ENCODE results near the gene PGM5. TPM values are rescaled to one million over a fixed set of nuclear protein-coding genes. Genes with fewer than 3 reads are reported as not detected.

PGM5 gene
- total and polyA plus RNA-seq, 2 experiments from 2014 or later, result not detected

DNA sequence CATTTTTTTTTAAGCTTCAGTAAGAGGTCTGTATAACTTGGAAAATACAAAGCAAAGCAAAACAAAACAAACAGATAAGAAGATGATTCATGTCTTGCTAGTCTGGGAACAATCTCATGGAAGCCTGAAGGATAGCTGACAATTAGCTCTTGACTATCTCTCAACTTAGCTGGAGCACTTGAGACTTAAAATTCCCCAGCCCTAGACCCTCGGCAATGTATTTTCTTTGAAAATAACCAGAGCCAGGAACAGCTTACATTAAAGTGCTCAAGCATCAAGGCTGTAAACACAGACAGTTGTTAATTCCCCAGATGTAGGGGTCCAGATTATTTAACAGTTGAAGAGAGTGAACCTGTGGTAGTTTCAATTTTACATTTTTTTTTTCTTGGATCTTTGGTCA is 101.4 kb downstream of the PGM5 start:
- Histone ChIP-seq H3K4me2 (no peak overlapping the region), H2AFZ (no peak overlapping the region), H3F3A (replicated peaks; ENCODE audit: low read depth) (no peaks in the 10 kb centered on the region), H3K36me3 (ENCODE audit: insufficient read depth) (no peaks in the 10 kb centered on the region), H3K9me2 (ENCODE audit: insufficient read depth) (no peaks in the 10 kb centered on the region), H4K20me1 (replicated peaks; ENCODE audit: insufficient read depth) (0 out of 2 replicates have a peak, but pooled peaks cover 5% of the 10 kb centered on the region), H3K27me3 (ENCODE audit: insufficient read depth) (peaks cover 6% of the 10 kb centered on the region; the same call in 1 of the 2 replicates), H3K4me1 (ENCODE audit: insufficient read depth) (peaks cover 5% of the 10 kb centered on the region; the same call in 1 of the 2 replicates), H3K4me3 (no peak overlapping the region), H3K27ac (ENCODE audit: low read depth) (no peak overlapping the region), H3K79me2 (replicated peaks; ENCODE audit: insufficient read depth) (no peaks in the 10 kb centered on the region)
- ATAC-seq (no peak), DNase-seq (ENCODE audit: low spot score) (no peak)
- Mint-ChIP-seq H3K4me1 (peaks cover 16% of the 10 kb centered on the region; the same call in 2 of the 3 replicates), H3K4me3 (no peak overlapping the region), H3K27ac (no peak overlapping the region), H3K9me3 (no peaks in the 10 kb centered on the region), H3K27me3 (ENCODE audit: insufficient read depth, low read depth, poor library complexity) (peaks cover 3% of the 10 kb centered on the region), H3K36me3 (ENCODE audit: low read depth) (no peaks in the 10 kb centered on the region)
- TF ChIP-seq, protein P1, sequence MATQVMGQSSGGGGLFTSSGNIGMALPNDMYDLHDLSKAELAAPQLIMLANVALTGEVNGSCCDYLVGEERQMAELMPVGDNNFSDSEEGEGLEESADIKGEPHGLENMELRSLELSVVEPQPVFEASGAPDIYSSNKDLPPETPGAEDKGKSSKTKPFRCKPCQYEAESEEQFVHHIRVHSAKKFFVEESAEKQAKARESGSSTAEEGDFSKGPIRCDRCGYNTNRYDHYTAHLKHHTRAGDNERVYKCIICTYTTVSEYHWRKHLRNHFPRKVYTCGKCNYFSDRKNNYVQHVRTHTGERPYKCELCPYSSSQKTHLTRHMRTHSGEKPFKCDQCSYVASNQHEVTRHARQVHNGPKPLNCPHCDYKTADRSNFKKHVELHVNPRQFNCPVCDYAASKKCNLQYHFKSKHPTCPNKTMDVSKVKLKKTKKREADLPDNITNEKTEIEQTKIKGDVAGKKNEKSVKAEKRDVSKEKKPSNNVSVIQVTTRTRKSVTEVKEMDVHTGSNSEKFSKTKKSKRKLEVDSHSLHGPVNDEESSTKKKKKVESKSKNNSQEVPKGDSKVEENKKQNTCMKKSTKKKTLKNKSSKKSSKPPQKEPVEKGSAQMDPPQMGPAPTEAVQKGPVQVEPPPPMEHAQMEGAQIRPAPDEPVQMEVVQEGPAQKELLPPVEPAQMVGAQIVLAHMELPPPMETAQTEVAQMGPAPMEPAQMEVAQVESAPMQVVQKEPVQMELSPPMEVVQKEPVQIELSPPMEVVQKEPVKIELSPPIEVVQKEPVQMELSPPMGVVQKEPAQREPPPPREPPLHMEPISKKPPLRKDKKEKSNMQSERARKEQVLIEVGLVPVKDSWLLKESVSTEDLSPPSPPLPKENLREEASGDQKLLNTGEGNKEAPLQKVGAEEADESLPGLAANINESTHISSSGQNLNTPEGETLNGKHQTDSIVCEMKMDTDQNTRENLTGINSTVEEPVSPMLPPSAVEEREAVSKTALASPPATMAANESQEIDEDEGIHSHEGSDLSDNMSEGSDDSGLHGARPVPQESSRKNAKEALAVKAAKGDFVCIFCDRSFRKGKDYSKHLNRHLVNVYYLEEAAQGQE (IDR thresholded peaks at IDR 0.05; ENCODE audit: unreplicated experiment), result no peak
- TF ChIP-seq NANOG (IDR thresholded peaks at IDR 0.05; ENCODE audit: borderline replicate concordance), result no peak
- no peak for TF ChIP-seq EZH2phosphoT487 (IDR thresholded peaks at IDR 0.05; ENCODE audit: unreplicated experiment)
- TF ChIP-seq, protein P2, sequence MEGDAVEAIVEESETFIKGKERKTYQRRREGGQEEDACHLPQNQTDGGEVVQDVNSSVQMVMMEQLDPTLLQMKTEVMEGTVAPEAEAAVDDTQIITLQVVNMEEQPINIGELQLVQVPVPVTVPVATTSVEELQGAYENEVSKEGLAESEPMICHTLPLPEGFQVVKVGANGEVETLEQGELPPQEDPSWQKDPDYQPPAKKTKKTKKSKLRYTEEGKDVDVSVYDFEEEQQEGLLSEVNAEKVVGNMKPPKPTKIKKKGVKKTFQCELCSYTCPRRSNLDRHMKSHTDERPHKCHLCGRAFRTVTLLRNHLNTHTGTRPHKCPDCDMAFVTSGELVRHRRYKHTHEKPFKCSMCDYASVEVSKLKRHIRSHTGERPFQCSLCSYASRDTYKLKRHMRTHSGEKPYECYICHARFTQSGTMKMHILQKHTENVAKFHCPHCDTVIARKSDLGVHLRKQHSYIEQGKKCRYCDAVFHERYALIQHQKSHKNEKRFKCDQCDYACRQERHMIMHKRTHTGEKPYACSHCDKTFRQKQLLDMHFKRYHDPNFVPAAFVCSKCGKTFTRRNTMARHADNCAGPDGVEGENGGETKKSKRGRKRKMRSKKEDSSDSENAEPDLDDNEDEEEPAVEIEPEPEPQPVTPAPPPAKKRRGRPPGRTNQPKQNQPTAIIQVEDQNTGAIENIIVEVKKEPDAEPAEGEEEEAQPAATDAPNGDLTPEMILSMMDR (conservative IDR thresholded peaks at IDR 0.05; ENCODE audit: low read depth in 2 of 2), result no peak
- no peak for TF ChIP-seq JUNB (IDR thresholded peaks at IDR 0.05; ENCODE audit: unreplicated experiment)
- TF ChIP-seq POLR2AphosphoS5 (IDR thresholded peaks at IDR 0.05; ENCODE audit: low read depth), result no peak
- TF ChIP-seq, protein P3, sequence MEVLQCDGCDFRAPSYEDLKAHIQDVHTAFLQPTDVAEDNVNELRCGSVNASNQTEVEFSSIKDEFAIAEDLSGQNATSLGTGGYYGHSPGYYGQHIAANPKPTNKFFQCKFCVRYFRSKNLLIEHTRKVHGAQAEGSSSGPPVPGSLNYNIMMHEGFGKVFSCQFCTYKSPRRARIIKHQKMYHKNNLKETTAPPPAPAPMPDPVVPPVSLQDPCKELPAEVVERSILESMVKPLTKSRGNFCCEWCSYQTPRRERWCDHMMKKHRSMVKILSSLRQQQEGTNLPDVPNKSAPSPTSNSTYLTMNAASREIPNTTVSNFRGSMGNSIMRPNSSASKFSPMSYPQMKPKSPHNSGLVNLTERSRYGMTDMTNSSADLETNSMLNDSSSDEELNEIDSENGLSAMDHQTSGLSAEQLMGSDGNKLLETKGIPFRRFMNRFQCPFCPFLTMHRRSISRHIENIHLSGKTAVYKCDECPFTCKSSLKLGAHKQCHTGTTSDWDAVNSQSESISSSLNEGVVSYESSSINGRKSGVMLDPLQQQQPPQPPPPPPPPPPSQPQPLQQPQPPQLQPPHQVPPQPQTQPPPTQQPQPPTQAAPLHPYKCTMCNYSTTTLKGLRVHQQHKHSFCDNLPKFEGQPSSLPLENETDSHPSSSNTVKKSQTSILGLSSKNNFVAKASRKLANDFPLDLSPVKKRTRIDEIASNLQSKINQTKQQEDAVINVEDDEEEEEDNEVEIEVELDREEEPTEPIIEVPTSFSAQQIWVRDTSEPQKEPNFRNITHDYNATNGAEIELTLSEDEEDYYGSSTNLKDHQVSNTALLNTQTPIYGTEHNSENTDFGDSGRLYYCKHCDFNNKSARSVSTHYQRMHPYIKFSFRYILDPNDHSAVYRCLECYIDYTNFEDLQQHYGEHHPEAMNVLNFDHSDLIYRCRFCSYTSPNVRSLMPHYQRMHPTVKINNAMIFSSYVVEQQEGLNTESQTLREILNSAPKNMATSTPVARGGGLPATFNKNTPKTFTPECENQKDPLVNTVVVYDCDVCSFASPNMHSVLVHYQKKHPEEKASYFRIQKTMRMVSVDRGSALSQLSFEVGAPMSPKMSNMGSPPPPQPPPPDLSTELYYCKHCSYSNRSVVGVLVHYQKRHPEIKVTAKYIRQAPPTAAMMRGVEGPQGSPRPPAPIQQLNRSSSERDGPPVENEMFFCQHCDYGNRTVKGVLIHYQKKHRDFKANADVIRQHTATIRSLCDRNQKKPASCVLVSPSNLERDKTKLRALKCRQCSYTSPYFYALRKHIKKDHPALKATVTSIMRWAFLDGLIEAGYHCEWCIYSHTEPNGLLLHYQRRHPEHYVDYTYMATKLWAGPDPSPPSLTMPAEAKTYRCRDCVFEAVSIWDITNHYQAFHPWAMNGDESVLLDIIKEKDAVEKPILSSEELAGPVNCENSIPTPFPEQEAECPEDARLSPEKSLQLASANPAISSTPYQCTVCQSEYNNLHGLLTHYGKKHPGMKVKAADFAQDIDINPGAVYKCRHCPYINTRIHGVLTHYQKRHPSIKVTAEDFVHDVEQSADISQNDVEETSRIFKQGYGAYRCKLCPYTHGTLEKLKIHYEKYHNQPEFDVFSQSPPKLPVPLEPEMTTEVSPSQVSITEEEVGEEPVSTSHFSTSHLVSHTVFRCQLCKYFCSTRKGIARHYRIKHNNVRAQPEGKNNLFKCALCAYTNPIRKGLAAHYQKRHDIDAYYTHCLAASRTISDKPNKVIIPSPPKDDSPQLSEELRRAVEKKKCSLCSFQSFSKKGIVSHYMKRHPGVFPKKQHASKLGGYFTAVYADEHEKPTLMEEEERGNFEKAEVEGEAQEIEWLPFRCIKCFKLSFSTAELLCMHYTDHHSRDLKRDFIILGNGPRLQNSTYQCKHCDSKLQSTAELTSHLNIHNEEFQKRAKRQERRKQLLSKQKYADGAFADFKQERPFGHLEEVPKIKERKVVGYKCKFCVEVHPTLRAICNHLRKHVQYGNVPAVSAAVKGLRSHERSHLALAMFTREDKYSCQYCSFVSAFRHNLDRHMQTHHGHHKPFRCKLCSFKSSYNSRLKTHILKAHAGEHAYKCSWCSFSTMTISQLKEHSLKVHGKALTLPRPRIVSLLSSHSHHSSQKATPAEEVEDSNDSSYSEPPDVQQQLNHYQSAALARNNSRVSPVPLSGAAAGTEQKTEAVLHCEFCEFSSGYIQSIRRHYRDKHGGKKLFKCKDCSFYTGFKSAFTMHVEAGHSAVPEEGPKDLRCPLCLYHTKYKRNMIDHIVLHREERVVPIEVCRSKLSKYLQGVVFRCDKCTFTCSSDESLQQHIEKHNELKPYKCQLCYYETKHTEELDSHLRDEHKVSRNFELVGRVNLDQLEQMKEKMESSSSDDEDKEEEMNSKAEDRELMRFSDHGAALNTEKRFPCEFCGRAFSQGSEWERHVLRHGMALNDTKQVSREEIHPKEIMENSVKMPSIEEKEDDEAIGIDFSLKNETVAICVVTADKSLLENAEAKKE (CRISPR knock-in tag; IDR thresholded peaks at IDR 0.05), result no peak
- TF ChIP-seq CREB1 (CRISPR knock-in tag; IDR thresholded peaks at IDR 0.05; ENCODE audit: low read depth), result no peak
- TF ChIP-seq STAT1 (IDR thresholded peaks at IDR 0.05; ENCODE audit: unreplicated experiment), result no peak

All from GM23338 (cell line).